VCaP (cell line): Measurements from ENCODE around the gene KCNQ2.

Source experiments
- H3K27ac ChIP-seq: fragments of 450-650 bp; 2 replicates; pipeline ENCODE4 v1.5.1; 2017
- CTCF ChIP-seq: fragments of 450-650 bp; conservative IDR thresholded peaks from 2 replicates; pipeline ENCODE4 v1.5.1; 2017; ENCODE audit warnings: mild to moderate bottlenecking, moderate library complexity

The KCNQ2 gene

GRCh38 chr20:63362436-63363009 lies 109.9 kb downstream of the KCNQ2 start:
- H3K27ac ChIP-seq: no peak overlapping the region
- no peak for TF ChIP-seq CTCF

GRCh38 chr20:63361519-63362435 lies 110.7 kb downstream of the KCNQ2 start:
- TF ChIP-seq CTCF: no peak
- no peak overlapping the region for H3K27ac ChIP-seq

- no peak for TF ChIP-seq CTCF
- peak within 1 kb of the TSS; percentile 28; the same call in 1 of the 2 replicates for H3K27ac ChIP-seq
Measured at GRCh38 chr20:63360850-63361518, 111.5 kb downstream of the KCNQ2 start, which contains the start of gene CHRNA4. Gene CHRNA4, minus strand, starts transcription at chr20:63361349. Its CDS starts 184 bp downstream, at chr20:63361165.

DNA sequence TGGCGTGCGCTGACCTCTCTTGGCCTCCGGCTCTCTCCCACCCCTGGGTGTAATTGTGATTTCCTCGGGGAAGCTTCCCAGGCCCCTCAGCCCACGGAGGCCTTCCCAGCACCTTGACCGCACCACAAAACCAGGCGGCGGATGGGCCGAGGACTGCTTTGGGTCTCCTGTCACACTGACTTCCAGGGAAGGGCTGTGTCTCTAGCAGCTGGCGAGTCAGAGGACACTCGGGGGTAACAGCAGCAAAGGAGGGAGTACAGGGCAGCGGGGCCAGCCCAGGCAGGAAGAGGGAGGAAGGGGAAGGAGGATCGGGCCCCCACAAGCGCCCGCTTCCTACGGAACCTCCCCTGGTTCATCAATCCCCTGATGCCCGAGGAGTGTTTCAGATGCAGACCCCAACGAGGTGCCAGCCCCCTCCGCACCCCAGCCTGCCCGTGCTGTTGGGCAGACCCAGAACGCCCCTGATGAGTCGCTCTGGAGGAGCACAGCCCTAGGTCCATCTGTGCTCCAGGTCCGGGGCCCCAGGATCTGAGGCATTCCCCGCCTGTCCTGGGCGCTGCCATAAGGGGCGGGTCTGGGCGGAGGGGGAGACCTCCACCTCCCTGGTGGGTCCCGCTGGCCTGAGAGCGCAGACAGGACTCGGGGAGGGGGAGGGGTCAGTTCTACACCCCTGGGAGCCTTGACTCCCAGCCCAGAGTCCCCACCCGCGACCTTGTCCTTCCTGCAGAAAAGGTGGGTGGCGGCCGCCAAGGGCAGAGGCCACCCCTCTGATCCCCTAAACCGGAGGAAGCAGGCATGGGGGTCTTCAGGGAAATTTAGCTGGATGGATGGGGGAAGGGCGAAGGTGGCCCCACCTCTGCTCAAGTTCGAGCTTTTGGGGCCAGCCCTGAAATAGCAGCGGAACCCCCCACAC lies 112.3 kb downstream of the KCNQ2 start:
- no peak for TF ChIP-seq CTCF
- H3K27ac ChIP-seq: no peak overlapping the region

- TF ChIP-seq CTCF: no peak
- H3K27ac ChIP-seq: peak overlapping the region; percentile 81; the same call in 1 of the 2 replicates
Measured at GRCh38 chr20:63359164-63359934, 113.1 kb downstream of the KCNQ2 start.
